Hepatocyte (in vitro differentiated cells): Measurements from ENCODE around the gene KBTBD4.

Source experiments
- EZH2 ChIP-seq: fragments of 200-600 bp; sonication (generic); IDR thresholded peaks from 2 replicates; pipeline ENCODE4 v1.6.1; 2016; ENCODE audit warnings: antibody characterized with exemption, mild to moderate bottlenecking, borderline replicate concordance
- EZH2phosphoT487 ChIP-seq: fragments of 200-600 bp; sonication (generic); IDR thresholded peaks from one replicate; pipeline ENCODE4 v1.6.1; 2018; ENCODE audit warnings: antibody characterized with exemption, mild to moderate bottlenecking, low read depth, moderate library complexity; ENCODE audit not compliant: unreplicated experiment, severe bottlenecking
- TF ChIP-seq, protein P1 (sequence below): fragments of 200-600 bp; sonication (generic); IDR thresholded peaks from 2 replicates; pipeline ENCODE4 v1.5.1; 2016; ENCODE audit warnings: antibody characterized with exemption, mild to moderate bottlenecking; ENCODE audit not compliant: poor library complexity

GRCh38 chr11:47536915-47537314 is 41.9 kb downstream of the KBTBD4 start:
- TF ChIP-seq, protein P1, sequence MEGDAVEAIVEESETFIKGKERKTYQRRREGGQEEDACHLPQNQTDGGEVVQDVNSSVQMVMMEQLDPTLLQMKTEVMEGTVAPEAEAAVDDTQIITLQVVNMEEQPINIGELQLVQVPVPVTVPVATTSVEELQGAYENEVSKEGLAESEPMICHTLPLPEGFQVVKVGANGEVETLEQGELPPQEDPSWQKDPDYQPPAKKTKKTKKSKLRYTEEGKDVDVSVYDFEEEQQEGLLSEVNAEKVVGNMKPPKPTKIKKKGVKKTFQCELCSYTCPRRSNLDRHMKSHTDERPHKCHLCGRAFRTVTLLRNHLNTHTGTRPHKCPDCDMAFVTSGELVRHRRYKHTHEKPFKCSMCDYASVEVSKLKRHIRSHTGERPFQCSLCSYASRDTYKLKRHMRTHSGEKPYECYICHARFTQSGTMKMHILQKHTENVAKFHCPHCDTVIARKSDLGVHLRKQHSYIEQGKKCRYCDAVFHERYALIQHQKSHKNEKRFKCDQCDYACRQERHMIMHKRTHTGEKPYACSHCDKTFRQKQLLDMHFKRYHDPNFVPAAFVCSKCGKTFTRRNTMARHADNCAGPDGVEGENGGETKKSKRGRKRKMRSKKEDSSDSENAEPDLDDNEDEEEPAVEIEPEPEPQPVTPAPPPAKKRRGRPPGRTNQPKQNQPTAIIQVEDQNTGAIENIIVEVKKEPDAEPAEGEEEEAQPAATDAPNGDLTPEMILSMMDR = no peak
- TF ChIP-seq EZH2phosphoT487 (no peak), EZH2 (no peak)
